ENCODE measurements around the gene NLGN3.

NLGN3 gene

GRCh38 chrX:71103110-71103983 lies 41.3 kb upstream of the NLGN3 start:
- peaks cover 24% of the 10 kb centered on the region for H3K4me1 ChIP-seq (ENCODE audit: insufficient read depth, low read length)
- peak overlapping the region; percentile 46 for H3K4me3 ChIP-seq (ENCODE audit: low read length)
- WGBS, result 3% methylated on average over 4 of the region's 10 CpGs
- no peaks in the 10 kb centered on the region for H3K9me3 ChIP-seq (ENCODE audit: insufficient read depth, low read depth, low read length)
- H3K27ac ChIP-seq (ENCODE audit: low read depth, low read length), result peak overlapping the region; percentile 85
- H3K27me3 ChIP-seq (ENCODE audit: insufficient read depth, low read length), result peaks cover 23% of the 10 kb centered on the region
- peak overlapping the region; percentile 65 for H3K9ac ChIP-seq (ENCODE audit: low read depth, low read length)
- H3K36me3 ChIP-seq (ENCODE audit: insufficient read depth, low read length), result no peaks in the 10 kb centered on the region

GRCh38 chrX:71105628-71106027 lies 39.0 kb upstream of the NLGN3 start:
- WGBS, result 95% methylated on average over 3 of the region's 3 CpGs
- Histone ChIP-seq H3K4me3 (ENCODE audit: low read length) (no peak overlapping the region), H3K9me3 (ENCODE audit: insufficient read depth, low read depth, low read length) (no peaks in the 10 kb centered on the region), H3K27me3 (ENCODE audit: insufficient read depth, low read length) (peaks cover 10% of the 10 kb centered on the region), H3K27ac (ENCODE audit: low read depth, low read length) (no peak overlapping the region), H3K4me1 (ENCODE audit: insufficient read depth, low read length) (peaks cover 19% of the 10 kb centered on the region), H3K9ac (ENCODE audit: low read depth, low read length) (no peak overlapping the region), H3K36me3 (ENCODE audit: insufficient read depth, low read length) (no peaks in the 10 kb centered on the region)

GRCh38 chrX:71106427-71106826 lies 38.2 kb upstream of the NLGN3 start, which contains the start of gene CXorf65:
Gene CXorf65 (minus strand): TSS chrX:71106740. CDS start chrX:71106556, 184 bp downstream.
- Histone ChIP-seq H3K9ac (ENCODE audit: low read depth, low read length) (no peak within 1 kb of the TSS), H3K27ac (ENCODE audit: low read depth, low read length) (no peak within 1 kb of the TSS), H3K9me3 (ENCODE audit: insufficient read depth, low read depth, low read length) (no peaks in the 10 kb centered on the region), H3K4me3 (ENCODE audit: low read length) (no peak within 1 kb of the TSS), H3K4me1 (ENCODE audit: insufficient read depth, low read length) (peaks cover 19% of the 10 kb centered on the region), H3K36me3 (ENCODE audit: insufficient read depth, low read length) (no peaks in the 10 kb centered on the region), H3K27me3 (ENCODE audit: insufficient read depth, low read length) (peaks cover 6% of the 10 kb centered on the region; the same call in 1 of the 2 replicates)
- 100% methylated on average over 1 of the region's 1 CpG for WGBS

DNA sequence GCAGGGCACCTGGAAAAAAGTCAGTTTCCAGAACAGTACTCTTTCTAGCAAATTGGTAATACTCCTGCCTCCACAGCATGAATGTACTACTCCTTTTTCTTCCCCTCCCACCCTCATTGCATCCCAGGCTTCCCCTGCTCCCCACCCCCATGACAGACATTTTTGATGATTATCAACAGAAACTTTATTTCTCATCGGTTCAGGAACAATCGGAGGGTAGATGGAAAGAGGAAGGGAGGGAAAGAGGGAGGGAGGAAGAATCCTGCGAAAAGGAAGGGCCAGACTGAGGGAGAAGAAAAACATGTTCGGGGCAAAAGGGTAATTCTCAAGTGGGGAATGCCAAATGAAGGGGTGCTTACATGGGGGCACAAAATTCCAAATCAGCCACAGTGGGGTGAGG lies 37.4 kb upstream of the NLGN3 start:
- Histone ChIP-seq H3K27ac (ENCODE audit: low read depth, low read length) (no peak overlapping the region), H3K9me3 (ENCODE audit: insufficient read depth, low read depth, low read length) (no peaks in the 10 kb centered on the region), H3K36me3 (ENCODE audit: insufficient read depth, low read length) (no peaks in the 10 kb centered on the region), H3K27me3 (ENCODE audit: insufficient read depth, low read length) (peaks cover 11% of the 10 kb centered on the region; the same call in 1 of the 2 replicates), H3K4me3 (ENCODE audit: low read length) (no peak overlapping the region), H3K9ac (ENCODE audit: low read depth, low read length) (no peak overlapping the region), H3K4me1 (ENCODE audit: insufficient read depth, low read length) (peaks cover 17% of the 10 kb centered on the region)
- 93% methylated on average over 4 of the region's 4 CpGs for WGBS

GRCh38 chrX:71107762-71108360 lies 36.8 kb upstream of the NLGN3 start:
- no peak overlapping the region for H3K9ac ChIP-seq (ENCODE audit: low read depth, low read length)
- no peak overlapping the region for H3K27ac ChIP-seq (ENCODE audit: low read depth, low read length)
- H3K27me3 ChIP-seq (ENCODE audit: insufficient read depth, low read length), result peaks cover 17% of the 10 kb centered on the region
- H3K36me3 ChIP-seq (ENCODE audit: insufficient read depth, low read length), result no peaks in the 10 kb centered on the region
- H3K9me3 ChIP-seq (ENCODE audit: insufficient read depth, low read depth, low read length), result no peaks in the 10 kb centered on the region
- no peak overlapping the region for H3K4me3 ChIP-seq (ENCODE audit: low read length)
- peaks cover 11% of the 10 kb centered on the region for H3K4me1 ChIP-seq (ENCODE audit: insufficient read depth, low read length)
- 64% methylated on average over 7 of the region's 9 CpGs for WGBS

- H3K4me1 ChIP-seq (ENCODE audit: insufficient read depth, low read length), result peaks cover 6% of the 10 kb centered on the region
- no peak overlapping the region for H3K9ac ChIP-seq (ENCODE audit: low read depth, low read length)
- H3K36me3 ChIP-seq (ENCODE audit: insufficient read depth, low read length), result no peaks in the 10 kb centered on the region
- 100% methylated on average over 5 of the region's 6 CpGs for WGBS
- peaks cover 23% of the 10 kb centered on the region for H3K27me3 ChIP-seq (ENCODE audit: insufficient read depth, low read length)
- no peak overlapping the region for H3K4me3 ChIP-seq (ENCODE audit: low read length)
- no peak overlapping the region for H3K27ac ChIP-seq (ENCODE audit: low read depth, low read length)
- H3K9me3 ChIP-seq (ENCODE audit: insufficient read depth, low read depth, low read length), result no peaks in the 10 kb centered on the region
Observed at GRCh38 chrX:71109051-71109450, 35.6 kb upstream of the NLGN3 start.

DNA sequence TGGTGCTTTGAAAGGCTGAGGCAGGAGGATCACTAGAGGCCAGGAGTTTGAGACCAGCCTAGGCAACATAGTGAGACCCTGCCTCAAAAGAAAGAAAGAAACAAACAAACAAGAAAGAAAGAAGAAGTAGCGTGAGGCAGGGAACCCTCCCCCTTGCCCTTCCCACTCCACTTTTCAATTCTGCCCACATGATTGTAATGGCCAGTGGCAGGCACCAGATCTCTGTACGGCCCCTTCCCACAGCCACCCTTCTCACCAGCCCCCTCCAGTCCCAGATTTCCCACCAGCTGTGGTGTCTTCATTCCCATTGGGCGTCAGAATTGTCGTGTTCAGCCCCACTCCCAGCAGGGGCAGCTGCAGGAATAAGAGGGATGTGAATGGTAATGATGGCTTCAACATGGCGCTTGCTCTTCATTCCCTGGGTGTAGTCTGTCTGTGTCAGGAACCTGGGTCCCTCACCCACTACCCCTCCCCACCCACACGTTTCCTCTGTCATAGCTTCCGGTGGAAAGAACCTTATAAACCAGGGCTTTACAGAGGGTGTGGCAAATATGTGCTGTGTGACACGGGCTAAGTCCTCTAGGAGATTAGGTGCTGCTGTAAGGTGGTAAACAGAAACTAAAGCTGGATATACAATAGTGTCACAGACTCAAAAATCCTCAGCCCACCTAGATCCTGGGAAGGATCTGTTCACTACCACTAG lies 33.3 kb upstream of the NLGN3 start, which contains the start of gene IL2RG:
Gene IL2RG (minus strand): TSS at position 437 of the 703 bp plus-strand sequence. CDS start 38 bp downstream, at position 399.
- no peaks in the 10 kb centered on the region for H3K9me3 ChIP-seq (ENCODE audit: insufficient read depth, low read depth, low read length)
- no peak within 1 kb of the TSS for H3K9ac ChIP-seq (ENCODE audit: low read depth, low read length)
- no peak within 1 kb of the TSS for H3K27ac ChIP-seq (ENCODE audit: low read depth, low read length)
- H3K4me1 ChIP-seq (ENCODE audit: insufficient read depth, low read length), result no peaks in the 10 kb centered on the region
- no peaks in the 10 kb centered on the region for H3K36me3 ChIP-seq (ENCODE audit: insufficient read depth, low read length)
- WGBS, result 81% methylated on average over 3 of the region's 8 CpGs
- no peak within 1 kb of the TSS for H3K4me3 ChIP-seq (ENCODE audit: low read length)
- peaks cover 31% of the 10 kb centered on the region for H3K27me3 ChIP-seq (ENCODE audit: insufficient read depth, low read length)

GRCh38 chrX:71111921-71112431 lies 32.7 kb upstream of the NLGN3 start:
- no peaks in the 10 kb centered on the region for H3K4me1 ChIP-seq (ENCODE audit: insufficient read depth, low read length)
- WGBS, result 78% methylated on average over 4 of the region's 5 CpGs
- no peaks in the 10 kb centered on the region for H3K36me3 ChIP-seq (ENCODE audit: insufficient read depth, low read length)
- H3K4me3 ChIP-seq (ENCODE audit: low read length), result no peak overlapping the region
- H3K9ac ChIP-seq (ENCODE audit: low read depth, low read length), result no peak overlapping the region
- H3K9me3 ChIP-seq (ENCODE audit: insufficient read depth, low read depth, low read length), result no peaks in the 10 kb centered on the region
- H3K27ac ChIP-seq (ENCODE audit: low read depth, low read length), result no peak overlapping the region
- peaks cover 31% of the 10 kb centered on the region for H3K27me3 ChIP-seq (ENCODE audit: insufficient read depth, low read length)

GRCh38 chrX:71117358-71117757 lies 27.3 kb upstream of the NLGN3 start:
- Histone ChIP-seq H3K4me3 (ENCODE audit: low read length) (peak overlapping the region; percentile 75), H3K9ac (ENCODE audit: low read depth, low read length) (no peak overlapping the region), H3K9me3 (ENCODE audit: insufficient read depth, low read depth, low read length) (no peaks in the 10 kb centered on the region), H3K36me3 (ENCODE audit: insufficient read depth, low read length) (peaks cover 25% of the 10 kb centered on the region), H3K4me1 (ENCODE audit: insufficient read depth, low read length) (peaks cover 4% of the 10 kb centered on the region; the same call in 1 of the 2 replicates), H3K27ac (ENCODE audit: low read depth, low read length) (no peak overlapping the region), H3K27me3 (ENCODE audit: insufficient read depth, low read length) (peaks cover 31% of the 10 kb centered on the region)
- 56% methylated on average over 8 of the region's 10 CpGs for WGBS

- Histone ChIP-seq H3K9ac (ENCODE audit: low read depth, low read length) (peak within 1 kb of the TSS; percentile 78), H3K36me3 (ENCODE audit: insufficient read depth, low read length) (peaks cover 35% of the 10 kb centered on the region), H3K4me3 (ENCODE audit: low read length) (peak within 1 kb of the TSS; percentile 75), H3K4me1 (ENCODE audit: insufficient read depth, low read length) (peaks cover 4% of the 10 kb centered on the region; the same call in 1 of the 2 replicates), H3K9me3 (ENCODE audit: insufficient read depth, low read depth, low read length) (no peaks in the 10 kb centered on the region), H3K27me3 (ENCODE audit: insufficient read depth, low read length) (peaks cover 26% of the 10 kb centered on the region), H3K27ac (ENCODE audit: low read depth, low read length) (peak within 1 kb of the TSS; percentile 80; the same call in 1 of the 2 replicates)
- WGBS, result under 1% methylated on average over 53 of the region's 56 CpGs
Observed at GRCh38 chrX:71118032-71118984, 26.3 kb upstream of the NLGN3 start, which contains the start of gene MED12. Gene MED12 (plus strand): TSS chrX:71118596. CDS start chrX:71118755, 159 bp downstream.
